ENCODE data around the gene SH3BP5.

The SH3BP5 gene

DNA sequence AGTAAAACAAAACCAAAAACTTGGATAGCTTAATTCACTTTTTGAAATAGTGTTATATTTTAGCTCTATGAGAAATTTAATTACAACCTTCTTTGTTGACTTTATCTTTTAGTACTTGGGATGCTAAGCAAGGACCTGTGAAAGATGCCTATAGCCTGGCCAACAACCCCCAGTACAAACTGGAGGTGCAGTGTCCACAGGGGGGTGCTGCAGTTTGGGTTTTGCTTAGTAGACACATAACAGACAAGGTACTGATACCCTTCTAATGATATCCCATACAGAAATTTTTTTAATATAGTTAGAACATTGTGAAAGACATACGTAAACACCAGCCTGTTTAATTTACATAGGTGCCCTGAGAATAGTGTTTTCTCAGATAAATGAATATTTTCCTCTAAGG lies 91.0 kb downstream of the SH3BP5 start:
- TF ChIP-seq, protein P1, sequence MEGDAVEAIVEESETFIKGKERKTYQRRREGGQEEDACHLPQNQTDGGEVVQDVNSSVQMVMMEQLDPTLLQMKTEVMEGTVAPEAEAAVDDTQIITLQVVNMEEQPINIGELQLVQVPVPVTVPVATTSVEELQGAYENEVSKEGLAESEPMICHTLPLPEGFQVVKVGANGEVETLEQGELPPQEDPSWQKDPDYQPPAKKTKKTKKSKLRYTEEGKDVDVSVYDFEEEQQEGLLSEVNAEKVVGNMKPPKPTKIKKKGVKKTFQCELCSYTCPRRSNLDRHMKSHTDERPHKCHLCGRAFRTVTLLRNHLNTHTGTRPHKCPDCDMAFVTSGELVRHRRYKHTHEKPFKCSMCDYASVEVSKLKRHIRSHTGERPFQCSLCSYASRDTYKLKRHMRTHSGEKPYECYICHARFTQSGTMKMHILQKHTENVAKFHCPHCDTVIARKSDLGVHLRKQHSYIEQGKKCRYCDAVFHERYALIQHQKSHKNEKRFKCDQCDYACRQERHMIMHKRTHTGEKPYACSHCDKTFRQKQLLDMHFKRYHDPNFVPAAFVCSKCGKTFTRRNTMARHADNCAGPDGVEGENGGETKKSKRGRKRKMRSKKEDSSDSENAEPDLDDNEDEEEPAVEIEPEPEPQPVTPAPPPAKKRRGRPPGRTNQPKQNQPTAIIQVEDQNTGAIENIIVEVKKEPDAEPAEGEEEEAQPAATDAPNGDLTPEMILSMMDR (IDR thresholded peaks at IDR 0.05; ENCODE audit: low read depth, low read length) = no peak
- no peak overlapping the region for H3K4me3 ChIP-seq (ENCODE audit: low read depth, low read length)

DNA sequence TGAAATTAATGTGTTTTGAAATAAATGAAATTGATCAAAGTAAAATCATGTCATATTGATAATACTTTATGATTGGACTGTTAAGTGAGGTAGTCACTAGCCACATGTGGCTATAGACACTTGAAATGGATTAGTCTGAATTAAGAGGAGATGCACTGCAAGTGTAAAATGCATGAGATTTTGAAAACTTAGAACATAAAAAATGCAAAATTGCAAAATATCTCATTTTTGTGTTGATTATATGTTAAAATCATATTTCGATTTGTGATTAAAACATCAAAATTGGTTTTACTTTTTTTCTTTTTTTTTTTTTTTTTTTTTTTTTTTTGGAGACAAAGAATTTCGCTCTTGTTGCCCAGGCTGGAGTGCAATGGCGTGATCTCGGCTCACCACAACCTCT lies 103.1 kb downstream of the SH3BP5 start:
- TF ChIP-seq, protein P1 (IDR thresholded peaks at IDR 0.05; ENCODE audit: low read depth, low read length) = no peak
- no peak overlapping the region for H3K4me3 ChIP-seq (ENCODE audit: low read depth, low read length)

- TF ChIP-seq, protein P1 (IDR thresholded peaks at IDR 0.05; ENCODE audit: low read depth, low read length) = no peak
- no peak overlapping the region for H3K4me3 ChIP-seq (ENCODE audit: low read depth, low read length)
Observed at GRCh38 chr3:15228147-15228546, 104.2 kb downstream of the SH3BP5 start.

DNA sequence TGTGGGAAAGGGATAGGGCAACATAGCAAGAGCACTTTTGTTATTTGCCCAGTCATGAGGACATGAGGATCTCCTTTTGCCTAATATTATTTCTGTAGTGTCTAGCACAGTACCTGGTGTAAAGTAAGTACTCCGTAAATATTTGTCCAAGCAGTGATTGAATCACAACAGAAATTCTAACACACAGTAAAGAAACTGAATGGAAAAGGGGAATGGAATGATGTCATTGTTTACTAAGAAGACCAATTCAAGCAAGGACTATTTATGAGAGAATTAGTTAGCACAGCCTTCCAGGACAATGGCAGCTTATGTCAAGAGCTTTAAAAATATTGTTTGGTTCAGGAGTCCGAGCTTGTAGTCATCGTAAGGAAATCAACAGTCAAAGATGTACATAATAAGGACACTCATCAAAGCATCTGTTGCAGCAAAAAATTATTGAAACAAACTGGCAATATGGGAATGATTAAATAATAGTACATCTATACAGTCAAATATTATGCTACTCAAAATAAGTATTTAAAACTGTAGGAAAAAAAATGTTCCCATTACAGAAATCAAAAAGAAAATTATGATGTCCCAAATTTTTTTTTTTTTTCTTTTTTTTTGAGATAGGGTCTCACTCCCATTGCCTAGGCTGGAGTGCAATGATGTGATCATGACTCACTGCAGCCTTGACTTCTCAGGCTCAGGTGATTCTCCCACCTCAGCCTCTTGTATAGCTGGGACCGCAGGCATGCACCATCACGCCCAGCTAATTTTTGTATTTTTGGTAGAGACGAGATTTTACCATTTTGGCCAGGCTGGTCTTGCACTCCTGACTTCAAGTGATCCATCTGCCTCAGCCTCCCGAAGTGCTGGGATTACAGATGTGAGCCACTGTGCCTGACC lies 108.5 kb downstream of the SH3BP5 start:
- TF ChIP-seq, protein P1 (IDR thresholded peaks at IDR 0.05; ENCODE audit: low read depth, low read length) = no peak
- no peak overlapping the region for H3K4me3 ChIP-seq (ENCODE audit: low read depth, low read length)

DNA sequence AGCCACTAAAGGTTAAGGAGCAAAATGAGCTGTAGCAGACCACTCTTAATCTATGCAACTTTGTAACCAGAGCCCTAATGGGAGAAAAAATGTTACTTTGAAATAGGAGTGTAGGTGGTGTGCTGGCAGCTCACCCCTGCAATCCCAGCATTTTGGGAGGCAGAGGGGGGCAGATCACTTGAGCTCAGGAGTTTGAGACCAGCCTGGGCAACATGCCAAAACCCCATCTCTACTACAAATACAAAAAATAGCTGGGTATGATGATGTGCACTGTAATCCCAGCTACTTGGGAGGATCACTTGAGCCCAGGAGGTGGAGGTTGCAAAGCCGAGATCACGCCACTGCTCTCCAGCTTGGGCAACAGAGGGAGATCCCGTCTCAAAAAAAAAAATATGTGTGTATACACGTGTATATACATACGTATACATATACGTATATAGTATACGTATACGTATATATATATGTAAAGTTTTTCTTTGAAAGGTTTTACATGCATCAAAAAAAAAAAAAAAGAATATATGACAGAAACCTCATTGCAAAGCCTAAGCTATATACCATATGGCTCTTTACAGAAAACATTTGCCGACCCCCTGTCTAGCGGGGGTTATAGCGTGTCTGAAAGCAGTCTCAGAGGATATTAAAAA lies 110.7 kb downstream of the SH3BP5 start:
- no peak overlapping the region for H3K4me3 ChIP-seq (ENCODE audit: low read depth, low read length)
- TF ChIP-seq, protein P1 (IDR thresholded peaks at IDR 0.05; ENCODE audit: low read depth, low read length) = no peak

- no peak overlapping the region for H3K4me3 ChIP-seq (ENCODE audit: low read depth, low read length)
- TF ChIP-seq, protein P1 (IDR thresholded peaks at IDR 0.05; ENCODE audit: low read depth, low read length) = no peak
Observed at GRCh38 chr3:15220661-15221060, 111.7 kb downstream of the SH3BP5 start.

DNA sequence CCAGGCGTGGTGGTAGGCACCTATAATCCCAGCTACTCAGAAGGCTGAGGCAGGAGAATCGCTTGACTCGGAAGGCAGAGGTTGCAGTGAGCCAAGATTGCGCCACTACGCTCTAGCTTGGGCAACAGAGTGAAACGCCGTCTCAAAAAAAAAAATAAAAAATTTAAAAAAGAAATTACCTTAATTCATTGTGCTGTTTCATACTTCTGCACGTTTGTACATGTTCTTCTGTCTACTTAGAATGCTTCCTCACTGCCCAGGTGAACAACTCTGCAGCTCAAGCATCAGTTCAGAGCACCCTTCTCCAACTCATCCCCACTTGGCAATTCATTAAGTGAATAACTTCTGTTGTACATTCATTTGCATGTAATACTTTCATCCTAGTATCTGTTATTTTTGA lies 112.3 kb downstream of the SH3BP5 start:
- no peak overlapping the region for H3K4me3 ChIP-seq (ENCODE audit: low read depth, low read length)
- TF ChIP-seq, protein P1 (IDR thresholded peaks at IDR 0.05; ENCODE audit: low read depth, low read length) = no peak
